IPS-NIHi7 (cell line): ENCODE results near the gene NOTCH2.

Experiments
- DNase-seq: peaks from one replicate; pipeline ENCODE4 v3.0.0; 2012; ENCODE audit warnings: mixed read lengths; ENCODE audit errors: extremely low spot score

NOTCH2 gene

DNA sequence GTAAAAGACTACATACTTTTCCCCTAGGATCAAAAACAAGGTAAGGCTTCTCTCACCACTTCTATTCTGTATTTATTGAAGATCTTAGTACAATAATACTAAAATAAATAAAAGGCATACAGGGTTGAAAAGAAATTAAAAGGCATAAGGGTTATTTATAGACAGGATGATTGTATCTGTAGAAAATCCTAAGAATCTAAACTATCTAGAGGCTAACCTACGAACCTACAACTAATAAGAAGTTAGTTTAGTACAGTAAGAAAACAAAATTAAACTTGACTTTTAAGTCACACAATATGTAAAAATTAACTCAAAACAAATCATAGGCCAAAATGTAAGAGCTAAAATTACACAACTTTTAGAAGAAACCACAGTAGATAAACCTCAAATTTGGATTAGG, 122.7 kb downstream of the NOTCH2 start:
- DNase-seq = no peak

DNA sequence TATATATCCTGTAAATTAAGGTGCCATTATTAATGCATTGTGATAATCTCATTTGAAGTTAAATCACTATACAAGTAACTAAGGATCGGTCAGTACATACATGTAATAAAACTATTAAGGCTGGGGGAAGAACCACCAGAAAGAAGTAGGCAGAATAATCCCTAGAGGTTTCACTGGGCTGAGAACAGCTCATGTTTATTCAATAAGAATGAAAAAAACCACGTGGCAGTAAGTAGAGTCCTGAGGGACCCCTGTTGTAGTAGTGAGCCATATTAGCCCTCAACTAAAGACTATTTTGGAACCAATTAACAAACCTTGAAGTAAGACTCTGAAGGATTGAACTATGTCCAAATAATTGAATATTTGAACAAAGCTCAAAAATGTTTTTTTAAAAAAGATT, 126.2 kb downstream of the NOTCH2 start:
- DNase-seq = no peak

DNA sequence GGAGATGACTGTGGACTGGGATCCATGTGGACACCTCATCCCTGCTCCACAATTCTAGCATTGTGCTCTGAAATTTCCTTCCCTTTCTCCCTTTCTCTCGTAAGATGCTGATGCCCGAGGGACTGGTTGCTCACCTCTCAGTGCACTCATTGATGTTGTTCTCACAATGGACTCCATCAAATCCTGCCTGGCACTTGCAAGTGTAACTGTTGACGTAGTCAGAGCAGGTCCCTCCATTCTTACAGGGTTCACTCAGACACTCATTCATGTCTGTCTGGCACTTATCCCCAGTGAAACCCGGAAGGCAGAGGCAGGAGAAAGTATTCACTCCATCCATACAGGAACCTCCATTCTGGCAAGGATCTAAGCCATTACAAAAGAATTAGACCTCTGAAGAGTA, 128.1 kb downstream of the NOTCH2 start:
- no peak for DNase-seq

- no peak for DNase-seq
These were observed 128.8 kb downstream of the NOTCH2 start for GRCh38 chr1:119940697-119941096.

DNA sequence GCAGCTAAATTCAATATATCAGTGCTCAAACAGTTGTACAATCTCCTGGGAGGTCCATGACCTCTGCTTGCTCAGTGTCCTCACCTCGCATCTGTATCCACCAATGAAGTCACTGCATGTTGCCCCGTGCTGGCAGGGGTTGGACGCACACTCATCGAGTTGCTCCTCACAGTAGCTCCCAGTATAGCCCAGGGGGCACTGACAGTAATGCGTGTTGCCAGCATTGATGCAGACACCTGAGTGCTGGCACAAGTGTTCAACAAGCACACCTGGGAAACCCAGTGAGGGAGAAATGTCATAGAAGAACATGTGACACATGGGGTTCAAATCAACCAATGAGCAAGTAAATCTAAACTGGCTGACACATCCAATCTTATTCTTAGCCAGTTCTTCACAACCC, 132.3 kb downstream of the NOTCH2 start:
- DNase-seq = no peak

GRCh38 chr1:119935915-119936314, 133.5 kb downstream of the NOTCH2 start:
- no peak for DNase-seq

GRCh38 chr1:119935373-119935772, 134.1 kb downstream of the NOTCH2 start:
- no peak for DNase-seq

- no peak for DNase-seq
These were observed 136.1 kb downstream of the NOTCH2 start for GRCh38 chr1:119933397-119933796.

DNA sequence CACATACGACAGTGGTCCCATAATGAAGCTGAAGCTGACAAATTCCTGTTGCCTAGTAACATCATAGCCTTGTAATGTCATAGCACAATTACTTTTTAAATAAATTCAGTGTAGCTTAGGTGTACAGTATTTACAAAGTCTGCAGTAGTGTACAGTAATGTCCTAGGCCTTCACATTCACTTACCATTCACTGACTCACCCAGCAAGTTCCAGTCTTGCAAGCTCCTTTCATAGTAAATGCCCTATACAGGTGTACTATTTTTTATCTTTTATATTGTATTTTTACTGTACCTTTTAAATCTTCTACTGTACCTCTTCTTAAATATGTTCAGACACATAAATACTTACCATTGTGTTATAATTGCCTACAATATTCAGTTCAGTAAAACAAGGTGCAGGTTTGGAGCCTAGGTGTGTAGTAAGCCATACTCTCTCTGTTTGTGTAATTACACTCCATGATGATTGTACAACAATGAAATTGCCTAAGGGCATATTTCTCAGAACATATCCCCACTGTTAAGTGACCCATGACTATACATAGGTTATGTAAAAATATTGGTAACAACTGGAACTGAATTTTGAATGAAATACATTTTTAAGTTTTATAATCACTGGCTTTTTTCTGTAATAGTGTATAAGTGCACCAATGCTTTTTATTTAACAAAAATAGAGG, 139.7 kb downstream of the NOTCH2 start:
- no peak for DNase-seq

GRCh38 chr1:119926553-119926952, 142.9 kb downstream of the NOTCH2 start:
- no peak for DNase-seq

DNA sequence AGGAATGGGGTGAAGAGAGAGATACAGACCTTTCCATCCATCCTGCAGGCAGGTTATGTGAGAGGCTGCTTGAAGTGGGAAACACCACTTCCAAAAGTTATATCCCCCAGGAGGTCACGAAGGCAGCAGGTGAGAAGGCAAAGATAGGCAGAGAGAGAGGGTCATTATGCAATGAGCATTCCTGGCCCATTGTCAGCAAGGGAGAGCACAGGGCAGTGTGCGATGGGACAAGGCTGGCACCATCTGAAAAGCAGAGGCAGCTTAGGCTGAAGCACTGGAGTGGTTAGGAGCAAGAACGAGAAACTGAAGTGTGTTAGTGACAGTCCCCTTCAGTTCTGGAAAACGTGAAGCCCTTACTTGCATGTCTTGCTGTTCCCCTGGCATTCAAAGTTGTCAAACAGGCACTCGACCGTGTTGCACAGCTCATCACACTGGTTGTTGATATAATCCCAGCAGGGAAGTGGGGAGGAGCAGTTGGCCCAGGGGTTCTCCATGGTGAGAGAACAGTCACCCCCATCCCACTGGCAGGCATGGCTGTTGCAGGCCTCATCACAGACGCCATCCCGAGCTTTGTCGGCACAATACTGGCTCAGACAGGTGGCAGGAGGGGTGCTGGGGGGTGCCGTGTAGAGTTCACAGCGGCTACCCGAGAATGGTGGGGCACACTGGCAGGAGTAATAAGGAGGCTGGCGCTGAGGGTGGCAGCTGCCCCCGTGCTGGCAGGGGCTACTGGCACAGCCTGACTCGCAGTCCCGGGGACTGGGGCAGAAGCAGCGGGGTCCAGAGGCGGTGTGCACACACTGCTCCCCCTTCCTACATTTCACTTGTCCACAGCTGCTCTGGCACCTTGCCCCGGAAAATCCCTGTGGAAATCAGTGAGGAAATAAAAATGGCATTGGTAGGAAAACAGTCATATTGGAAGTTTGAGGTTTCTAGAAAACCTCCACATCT, 144.2 kb downstream of the NOTCH2 start:
- no peak for DNase-seq

DNA sequence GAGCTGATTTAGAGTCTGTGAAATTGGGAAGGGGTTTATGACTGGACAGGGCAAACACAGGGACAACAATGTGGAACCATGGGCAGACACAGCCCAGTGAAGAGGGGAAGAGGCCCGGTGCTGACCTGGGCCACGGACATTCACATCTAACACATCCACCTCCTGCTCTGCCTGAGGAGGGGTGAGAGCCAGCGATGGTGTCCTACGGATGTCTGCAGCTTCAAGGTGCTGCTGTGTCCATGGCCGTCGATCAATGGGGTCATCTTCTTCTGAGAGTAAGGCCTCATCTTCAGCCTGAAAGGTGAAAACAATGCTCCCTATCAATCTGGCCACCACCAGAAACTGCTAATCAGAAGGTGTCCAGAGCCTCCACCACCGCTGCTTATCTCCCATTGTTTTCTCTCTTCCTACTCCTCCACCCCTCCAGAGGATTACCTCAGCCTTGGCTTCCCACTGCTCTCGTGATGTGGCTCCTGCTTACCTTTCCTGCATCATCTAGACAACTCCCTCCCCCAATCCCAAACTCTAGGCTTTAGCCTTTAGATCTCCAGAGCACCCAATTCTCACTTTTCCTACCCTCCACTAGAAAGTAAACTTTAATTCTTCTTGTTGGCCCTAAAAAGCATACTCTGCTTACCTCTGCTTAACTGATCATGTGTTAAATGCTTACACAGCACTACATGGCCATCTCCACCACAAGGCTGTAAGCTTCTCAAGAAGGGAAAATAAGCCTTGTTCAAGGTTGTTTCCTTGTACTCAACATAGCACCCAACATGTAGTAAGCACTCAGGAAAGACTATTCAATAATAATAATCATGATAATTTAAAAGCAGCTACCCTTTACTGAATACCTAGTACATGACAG, 149.1 kb downstream of the NOTCH2 start:
- DNase-seq = no peak

DNA sequence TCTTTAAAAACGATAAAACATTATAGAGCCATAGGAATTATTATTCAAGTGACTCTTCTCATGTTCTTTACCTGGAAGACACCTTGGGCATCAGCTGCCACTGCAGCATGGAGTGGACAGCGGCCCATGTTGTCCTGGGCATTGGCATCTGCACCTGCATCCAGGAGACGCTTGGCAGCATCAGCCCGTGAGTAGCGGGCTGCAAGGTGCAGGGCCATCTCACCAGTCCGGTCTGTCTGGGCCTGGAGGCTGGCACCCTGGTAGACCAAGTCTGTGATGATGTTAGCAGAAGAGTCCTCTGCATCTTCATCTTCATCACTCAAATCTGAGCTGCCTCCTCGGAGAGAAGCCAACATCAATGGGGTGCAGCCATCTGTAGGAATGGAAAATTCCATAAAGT, 150.2 kb downstream of the NOTCH2 start:
- no peak for DNase-seq

DNA sequence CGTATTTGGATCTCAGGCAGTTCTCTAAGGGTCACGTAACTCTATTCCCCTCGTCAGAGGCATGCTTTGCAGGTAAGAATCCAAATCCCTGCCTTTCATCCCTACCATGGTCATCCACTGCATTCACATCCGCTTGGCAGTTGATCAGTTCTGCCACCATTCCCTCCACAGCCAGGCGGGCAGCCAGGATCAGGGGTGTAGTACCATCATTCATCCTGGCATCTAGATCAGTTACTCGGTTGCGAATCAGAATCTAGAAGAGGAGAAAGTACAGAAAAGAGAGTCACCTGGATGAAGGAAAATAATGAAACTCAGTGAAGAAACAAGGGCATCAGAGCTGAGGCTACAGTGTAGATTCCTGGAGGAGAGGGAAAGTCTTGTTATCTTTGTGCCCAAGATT, 151.2 kb downstream of the NOTCH2 start:
- DNase-seq = no peak

DNA sequence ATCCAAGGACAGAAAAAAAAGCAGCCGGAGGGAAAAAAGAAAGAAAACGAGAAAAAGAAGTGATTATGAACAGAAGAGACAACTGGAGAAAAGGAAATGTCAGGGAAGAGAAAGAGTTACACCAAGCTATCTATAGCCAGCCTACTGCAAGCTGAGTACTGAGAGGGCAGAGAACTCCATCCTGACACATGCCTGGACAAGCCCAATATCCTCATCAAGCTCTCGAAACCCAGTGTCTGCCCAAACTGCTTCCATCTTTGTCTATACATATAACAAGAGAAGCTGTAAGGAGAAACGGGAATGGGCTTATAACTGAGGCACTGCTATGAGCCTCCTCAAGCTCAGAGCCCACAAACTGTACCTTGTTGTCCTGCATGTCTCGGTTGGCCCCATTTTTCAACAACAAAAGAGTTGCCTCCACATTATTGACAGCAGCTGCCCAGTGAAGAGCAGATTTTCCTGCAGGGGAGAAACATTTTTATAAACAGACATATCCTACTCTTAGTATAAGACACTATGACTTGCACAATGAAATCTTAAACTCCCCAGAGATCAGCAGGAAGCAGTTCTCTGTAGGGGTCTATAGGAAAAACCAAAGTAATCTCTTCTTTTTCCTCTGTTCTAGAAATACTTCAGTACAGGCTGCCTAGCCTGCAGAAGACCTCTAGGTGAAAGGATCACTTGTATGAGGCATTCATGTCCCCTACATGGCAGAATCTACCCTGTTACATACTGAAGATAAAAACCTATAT, 152.0 kb downstream of the NOTCH2 start:
- no peak for DNase-seq

DNA sequence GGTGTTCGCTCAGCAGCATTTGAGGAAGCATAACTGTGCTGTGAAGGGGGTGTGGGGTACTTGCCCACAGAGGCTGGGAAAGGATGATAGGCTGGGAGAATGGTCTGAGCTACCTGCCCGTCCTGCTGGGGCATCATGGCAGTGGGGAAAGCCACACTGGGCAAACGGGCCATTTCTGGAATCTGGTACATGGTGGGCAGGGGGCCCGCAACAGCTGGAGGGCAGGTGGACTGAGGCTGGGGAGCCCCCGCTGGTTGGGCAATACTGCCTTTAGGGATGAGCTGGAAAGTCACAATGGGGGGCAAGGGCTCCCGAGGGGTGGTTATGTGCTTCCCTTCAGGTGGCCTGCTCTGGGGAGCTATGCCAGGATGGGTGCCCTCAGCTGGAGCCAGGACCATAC, 153.9 kb downstream of the NOTCH2 start:
- DNase-seq = no peak

- no peak for DNase-seq
These were observed 155.4 kb downstream of the NOTCH2 start for GRCh38 chr1:119914071-119914470.

GRCh38 chr1:119912963-119913362, 156.5 kb downstream of the NOTCH2 start:
- DNase-seq = no peak

- DNase-seq = no peak
These were observed 157.7 kb downstream of the NOTCH2 start for GRCh38 chr1:119911775-119912174.

DNA sequence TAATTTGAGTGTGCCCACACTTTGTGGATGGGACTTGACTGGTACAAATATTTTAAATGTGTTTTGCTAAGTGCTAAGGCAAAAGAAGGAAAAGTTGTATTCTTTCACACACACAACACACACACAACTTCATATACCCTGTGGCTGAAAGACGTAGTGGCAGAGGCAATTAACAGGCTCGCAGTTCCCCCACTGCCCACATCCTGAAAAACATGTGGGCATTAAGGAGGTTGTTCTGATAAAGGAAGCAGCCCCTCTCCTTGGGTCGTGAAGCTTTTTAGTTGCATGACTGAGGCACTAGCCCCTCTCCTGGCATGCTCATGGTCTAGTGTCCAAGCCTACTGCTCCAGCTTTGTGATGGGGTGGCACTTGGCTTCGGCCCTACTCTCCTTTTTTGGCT, 158.8 kb downstream of the NOTCH2 start:
- no peak for DNase-seq

DNA sequence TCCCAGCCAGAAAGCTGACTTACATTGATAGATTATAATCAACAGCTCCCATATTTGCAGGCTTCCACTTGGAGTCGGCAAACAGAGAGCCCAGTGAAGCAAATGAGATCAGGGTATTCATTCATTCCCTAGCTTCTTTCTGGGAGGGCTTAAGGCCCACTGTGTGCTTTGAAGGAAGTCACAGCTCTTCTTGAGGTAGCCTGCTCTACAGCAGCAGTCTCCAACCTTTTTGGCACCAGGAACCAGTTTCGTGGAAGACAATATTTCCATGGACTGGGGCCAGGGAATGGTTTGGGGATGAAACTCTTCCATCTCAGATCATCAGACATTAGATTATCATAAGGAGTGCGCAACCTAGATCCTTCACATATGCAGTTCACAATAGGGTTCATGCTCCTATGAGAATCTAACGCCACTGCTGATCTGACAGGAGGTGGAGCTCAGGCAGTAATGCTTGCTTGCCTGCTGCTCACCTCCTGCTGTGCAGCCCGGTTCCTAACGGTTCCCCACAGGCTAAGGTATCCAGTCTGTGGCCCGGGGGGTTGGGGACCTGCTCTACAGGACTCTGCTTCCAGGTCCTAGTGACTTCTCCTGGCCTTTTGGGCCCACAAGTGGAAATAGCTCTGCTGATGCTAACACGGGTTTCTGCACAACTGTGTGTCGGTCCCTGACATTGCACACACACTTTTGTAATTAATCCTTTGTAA, 159.4 kb downstream of the NOTCH2 start:
- DNase-seq = no peak
